ENCODE results near the gene KDM3B. TPM values are rescaled to one million over a fixed set of nuclear protein-coding genes. Genes with fewer than 3 reads are reported as not detected.
"Not testable (repeated sequence)": the region's sequence is repeated elsewhere in the genome, so short reads cannot be mapped to it uniquely, and the experiment has no call there.

KDM3B gene
- total RNA-seq, 1 donor from 2014 or later = 40.8 TPM

- ATAC-seq = no peak
- no peak for DNase-seq
- intact Hi-C loops (cut with micrococcal nuclease) = no loop called here
Measured at GRCh38 chr5:138385660-138386059, 33.2 kb downstream of the KDM3B start.

GRCh38 chr5:138386290-138386689 is 33.8 kb downstream of the KDM3B start:
- ATAC-seq (no peak), DNase-seq (no peak)
- intact Hi-C loops (cut with micrococcal nuclease) = no loop called here

DNA sequence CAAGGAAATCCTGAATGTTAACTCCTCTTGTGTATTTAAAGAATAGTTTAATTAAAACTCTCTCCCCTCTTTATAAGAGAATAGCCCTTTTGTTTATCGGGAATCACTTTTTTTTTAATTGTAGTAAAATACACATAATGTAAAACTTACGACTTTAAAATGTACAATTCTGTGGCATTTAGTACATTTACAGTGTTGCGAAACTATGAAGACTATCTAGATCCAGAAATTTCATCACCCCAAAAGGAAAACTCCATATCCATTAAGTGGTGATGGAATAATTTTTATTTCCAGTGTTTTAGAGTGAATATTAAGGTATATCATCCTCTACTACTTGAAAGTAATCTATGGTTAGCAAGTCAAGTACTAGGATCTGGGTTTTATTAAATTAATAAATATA is 36.8 kb downstream of the KDM3B start:
- ATAC-seq (no peak), DNase-seq (no peak)
- intact Hi-C loops (cut with micrococcal nuclease) = no loop called here

DNA sequence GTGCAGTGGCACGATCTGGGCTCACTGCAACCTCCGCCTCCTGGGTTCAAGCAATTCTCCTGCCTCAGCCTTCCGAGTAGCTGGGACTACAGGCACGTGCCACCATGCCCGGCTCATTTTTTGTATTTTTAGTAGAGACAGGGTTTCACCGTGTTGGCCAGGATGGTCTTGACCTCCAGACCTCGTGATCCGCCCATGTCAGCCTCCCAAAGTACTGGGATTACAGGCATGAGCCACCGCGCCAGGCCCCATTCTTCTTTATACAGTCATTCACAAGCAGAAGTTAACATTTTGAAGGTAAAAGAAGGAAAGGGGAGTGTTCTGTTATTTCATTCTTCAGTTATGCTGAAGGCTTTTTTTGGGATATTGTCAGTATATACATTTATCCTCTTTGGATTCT is 37.4 kb downstream of the KDM3B start:
- ATAC-seq; intact Hi-C loops (cut with micrococcal nuclease); DNase-seq: not testable (repeated sequence)

DNA sequence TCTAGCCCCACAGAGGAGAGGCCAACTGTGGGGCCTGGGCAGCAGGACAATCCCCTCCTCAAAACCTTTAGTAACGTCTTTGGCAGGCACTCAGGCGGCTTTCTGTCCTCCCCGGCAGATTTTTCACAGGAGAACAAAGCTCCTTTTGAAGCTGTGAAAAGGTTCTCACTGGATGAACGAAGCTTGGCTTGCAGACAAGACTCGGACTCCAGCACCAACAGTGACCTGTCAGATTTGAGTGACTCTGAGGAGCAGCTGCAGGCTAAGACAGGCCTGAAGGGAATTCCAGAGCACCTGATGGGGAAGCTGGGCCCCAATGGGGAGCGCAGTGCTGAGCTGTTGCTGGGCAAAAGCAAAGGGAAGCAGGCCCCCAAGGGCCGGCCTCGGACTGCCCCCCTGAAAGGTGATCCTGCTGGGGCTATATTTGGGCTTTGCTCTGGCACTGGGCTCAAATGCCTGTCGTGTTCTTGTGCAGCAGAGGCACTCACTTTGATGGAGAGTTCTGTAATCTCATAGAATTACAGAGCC is 39.4 kb downstream of the KDM3B start:
- ATAC-seq = peak; percentile 97
- intact Hi-C loops (cut with micrococcal nuclease) = no loop called here
- DNase-seq = peak; percentile 73

DNA sequence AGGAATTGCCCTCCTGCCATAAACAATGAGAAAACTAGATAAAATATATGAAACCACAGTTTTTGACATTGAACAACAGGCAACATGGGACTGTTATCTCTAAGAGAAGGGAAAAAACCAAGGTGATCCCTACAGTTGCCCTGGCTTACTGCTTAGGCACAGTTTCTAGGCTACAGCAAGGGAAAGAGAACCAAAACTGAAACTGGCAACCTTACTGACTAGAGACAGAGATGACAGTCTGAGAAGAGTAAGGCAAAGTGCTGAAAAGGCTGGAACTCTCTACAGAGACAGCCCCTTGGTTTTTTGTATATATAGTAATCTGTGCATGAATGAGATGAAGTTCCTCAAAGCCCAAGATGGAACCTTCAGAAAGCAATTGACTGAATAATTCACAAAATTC is 50.2 kb downstream of the KDM3B start:
- no peak for ATAC-seq
- intact Hi-C loops (cut with micrococcal nuclease) = no loop called here

DNA sequence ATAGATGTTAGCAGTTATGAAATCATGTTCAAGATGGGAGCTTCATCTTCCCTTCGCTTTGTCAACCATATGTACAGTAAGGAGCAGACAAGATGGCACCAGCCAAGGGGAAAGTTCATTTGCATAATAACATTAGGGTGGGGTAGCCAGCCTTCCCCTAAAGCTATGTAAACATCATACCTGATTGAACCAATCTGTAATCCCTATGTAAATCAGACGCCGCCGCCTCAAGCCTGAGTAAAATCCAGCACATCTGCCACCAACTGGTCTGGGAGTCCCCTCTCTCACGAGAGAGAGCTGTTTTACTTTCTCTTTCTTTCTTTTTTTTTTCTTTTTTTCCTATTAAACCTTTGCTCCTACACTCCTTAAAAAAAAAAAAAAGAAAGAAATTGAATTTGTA is 55.5 kb downstream of the KDM3B start:
- intact Hi-C loops (cut with micrococcal nuclease) = no loop called here
- ATAC-seq (no peak), DNase-seq (no peak)

More for the DNA sequence above, 50.2 kb downstream of the KDM3B start:
- DNase-seq = no peak

- intact Hi-C loops (cut with micrococcal nuclease); ATAC-seq: not testable (repeated sequence)
- peak; percentile 73 for DNase-seq
Measured at GRCh38 chr5:138410996-138411640, 58.6 kb downstream of the KDM3B start.

DNA sequence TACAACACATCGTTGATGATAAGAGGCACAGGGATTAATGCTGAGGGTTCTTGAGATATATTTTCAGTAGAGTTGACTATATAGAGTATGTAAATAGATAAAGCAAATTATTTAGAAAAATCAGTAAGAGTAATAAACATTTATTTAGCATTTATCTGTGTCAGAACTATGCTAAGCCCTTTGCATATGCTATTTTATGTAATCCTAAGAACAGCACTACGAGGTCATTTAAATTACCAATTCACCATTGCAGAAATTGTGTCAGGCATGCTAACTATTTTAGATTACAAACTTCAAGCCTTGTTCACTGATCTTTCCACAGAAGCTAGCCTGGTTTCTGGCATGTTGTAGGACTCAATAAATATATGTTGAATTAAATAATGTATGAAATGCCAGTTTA is 66.0 kb downstream of the KDM3B start:
- no peak for DNase-seq
- intact Hi-C loops (cut with micrococcal nuclease) = no loop called here
- no peak for ATAC-seq

GRCh38 chr5:138425079-138425478 is 72.6 kb downstream of the KDM3B start:
- intact Hi-C loops (cut with micrococcal nuclease) = no loop called here
- ATAC-seq (peak; percentile 42), DNase-seq (no peak)

GRCh38 chr5:138435943-138436342 is 83.5 kb downstream of the KDM3B start:
- intact Hi-C loops (cut with micrococcal nuclease) = no loop called here
- DNase-seq (no peak), ATAC-seq (no peak)

- DNase-seq (no peak), ATAC-seq (no peak)
- intact Hi-C loops (cut with micrococcal nuclease) = no loop called here
Measured at GRCh38 chr5:138438003-138438723, 85.7 kb downstream of the KDM3B start.

DNA sequence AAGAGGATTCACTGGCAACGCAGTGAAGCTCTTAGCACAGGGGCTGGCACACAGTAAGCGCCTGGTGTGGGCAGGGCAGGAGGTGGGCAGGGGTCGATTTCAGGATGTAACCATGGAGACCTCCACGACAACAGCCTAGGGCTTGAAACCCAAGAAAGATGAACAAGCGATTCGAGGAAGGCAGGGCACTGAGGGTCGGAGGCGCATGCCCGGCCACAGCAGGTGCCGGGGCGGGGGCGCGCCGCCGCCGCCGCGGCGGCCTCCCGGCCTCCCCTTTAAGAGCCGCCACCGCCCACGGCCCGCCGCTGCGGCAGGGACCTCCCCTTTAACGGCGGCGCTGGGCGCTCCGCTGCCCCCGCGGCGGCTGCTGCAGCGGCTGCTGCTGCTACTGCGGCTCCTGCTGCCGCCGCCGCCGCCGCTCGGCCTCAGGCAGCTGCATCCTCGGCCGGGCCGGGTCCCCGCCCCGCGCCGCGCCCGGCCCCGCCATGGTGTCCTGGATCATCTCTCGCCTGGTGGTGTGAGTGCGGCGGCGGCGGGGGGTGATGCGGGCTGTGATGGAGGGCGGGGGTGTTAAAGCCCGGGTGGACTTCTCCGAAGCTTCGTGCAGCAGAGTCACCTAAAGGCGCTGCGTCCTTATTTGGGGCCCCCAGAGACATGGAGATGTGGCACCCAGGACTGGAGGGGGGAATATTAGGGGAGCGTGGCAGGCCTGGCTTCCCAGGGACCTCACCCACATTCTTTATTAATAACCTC is 86.4 kb downstream of the KDM3B start, which contains the start of gene REEP2:
Gene REEP2, plus strand, starts transcription at position 334 of the 753 bp plus-strand sequence. Its CDS starts 152 bp downstream, at position 486.
- intact Hi-C loops (cut with micrococcal nuclease) = no loop called here
- peak; percentile 62 for DNase-seq
- peak; percentile 70 for ATAC-seq

DNA sequence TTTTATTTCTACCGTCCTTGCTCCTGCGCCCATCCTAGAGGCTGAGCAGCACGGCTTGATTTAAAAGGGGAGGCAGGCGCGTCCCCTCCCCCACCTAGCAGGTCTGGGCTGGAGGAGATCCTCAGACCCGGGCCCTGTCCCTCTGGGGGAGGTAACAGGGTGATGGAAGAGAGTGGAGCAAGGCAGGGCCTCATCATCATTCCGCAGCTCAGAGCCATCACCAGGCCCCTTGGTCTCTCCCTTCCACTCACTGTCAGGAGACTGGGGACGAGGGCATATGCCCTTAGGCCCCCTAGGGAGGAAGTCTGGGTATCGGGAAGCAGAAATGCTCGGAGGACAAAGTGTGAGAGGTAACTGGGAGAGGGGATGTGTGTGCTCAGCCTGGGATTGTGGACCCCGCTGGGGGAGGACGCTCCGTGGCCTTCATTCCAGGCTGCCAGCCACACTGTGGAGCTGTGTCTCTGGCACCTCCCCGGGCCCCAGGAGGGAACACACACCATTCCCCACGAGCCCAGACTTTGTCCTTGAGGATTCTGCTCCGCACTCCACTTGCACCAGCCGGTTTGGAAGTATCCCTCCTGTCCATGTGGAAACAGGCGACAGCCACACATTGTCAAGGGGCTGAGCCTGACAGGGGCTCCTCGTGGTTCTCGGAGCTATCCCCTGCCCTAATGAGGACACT is 87.1 kb downstream of the KDM3B start:
- DNase-seq (no peak), ATAC-seq (peak; percentile 17)
- intact Hi-C loops (cut with micrococcal nuclease) = no loop called here

- DNase-seq = no peak
- intact Hi-C loops (cut with micrococcal nuclease) = no loop called here
- ATAC-seq = peak; percentile 3
Measured at GRCh38 chr5:138440159-138441073, 87.9 kb downstream of the KDM3B start.

DNA sequence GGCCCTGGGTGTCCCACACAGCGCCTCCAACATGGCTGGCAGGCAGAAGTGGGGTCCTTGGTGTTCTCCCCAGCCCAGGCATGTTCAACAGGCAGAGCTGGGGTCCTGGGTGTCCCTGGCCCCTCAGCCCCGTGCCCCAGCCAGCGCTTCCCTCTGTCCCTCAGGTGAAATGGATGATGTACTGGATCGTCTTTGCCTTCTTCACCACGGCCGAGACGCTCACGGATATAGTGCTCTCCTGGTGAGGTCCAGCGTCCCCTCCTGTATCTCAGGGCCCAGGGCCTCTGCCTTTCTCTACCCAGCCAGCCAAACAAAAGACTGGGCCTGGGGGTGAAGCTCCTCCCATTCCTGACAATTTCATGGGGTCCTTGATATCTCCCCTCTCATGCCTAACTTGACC is 88.7 kb downstream of the KDM3B start:
- no peak for DNase-seq
- intact Hi-C loops (cut with micrococcal nuclease) = no loop called here

GRCh38 chr5:138444078-138444773 is 91.7 kb downstream of the KDM3B start:
- intact Hi-C loops (cut with micrococcal nuclease) = no loop called here
- ATAC-seq = no peak
- DNase-seq = no peak

More for the DNA sequence above, 88.7 kb downstream of the KDM3B start:
- no peak for ATAC-seq

Measured in left ventricle myocardium superior (tissue), 1 donor.